B cell (primary cell): ENCODE measurements around the gene YIPF7. TPM values are rescaled to one million over a fixed set of nuclear protein-coding genes. Genes with fewer than 3 reads are reported as not detected.

Experiments
- ATAC-seq: fragments of 200-7000 bp; cut with Tn5 transposase; one replicate; pipeline ENCODE4 v1.10.0; 2021; ENCODE audit warnings: low read depth, mild to moderate bottlenecking, moderate number of reproducible peaks, moderate library complexity
- CTCF ChIA-PET: fragments of 350-600 bp; sonication (Branson Sonifier 250); formaldehyde crosslinking; loops from one replicate; lab custom pipeline; 2021; ENCODE audit warnings: antibody characterized with exemption, inconsistent platforms; lab: Charles Lee
- POLR2A ChIA-PET: fragments of 350-600 bp; sonication (Branson Sonifier 250); formaldehyde crosslinking; loops from one replicate; lab custom pipeline; 2021; ENCODE audit warnings: antibody characterized with exemption; lab: Charles Lee
- DNase-seq: peaks from one replicate; pipeline ENCODE4 v3.0.0; 2013
- H2AFZ ChIP-seq: 2 replicates; pipeline ENCODE4 v1.6.1; 2012; ENCODE audit warnings: mild to moderate bottlenecking, low read depth, low read length; ENCODE audit not compliant: insufficient read depth, poor library complexity, severe bottlenecking
- H3K27ac ChIP-seq, 2 donors: 1 replicate in 1 of 2; 2 replicates in 1 of 2; pipeline ENCODE4 v1.5.1; 2012 to 2013; ENCODE audit warnings: low read length in 2 of 2, mild to moderate bottlenecking in 2 of 2, moderate library complexity in 1 of 2
- H3K27me3 ChIP-seq, 4 experiments: fragments of 200-600 bp in 1 of 4; sonication (generic) in 1 of 4; replicated peaks in 1 of 4; 1 replicate in 2 of 4; 2 replicates in 2 of 4; pipeline versions ENCODE4 v1.6.1 to v1.7.0; 2013 to 2016; ENCODE audit warnings: low read length in 3 of 4, mild to moderate bottlenecking in 2 of 4, mixed read lengths in 1 of 4, moderate library complexity in 1 of 4; ENCODE audit not compliant: insufficient read depth in 4 of 4, control insufficient read depth in 3 of 4; ENCODE audit errors: control extremely low read depth in 1 of 4
- H3K36me3 ChIP-seq, 2 experiments: replicated peaks in 1 of 2; 1 replicate in 1 of 2; 2 replicates in 1 of 2; pipeline versions ENCODE4 v1.6.1 to v1.7.1; 2013; ENCODE audit warnings: low read length in 1 of 2; ENCODE audit not compliant: insufficient read depth in 2 of 2, control insufficient read depth in 1 of 2; ENCODE audit errors: control extremely low read depth in 1 of 2, extremely low read depth in 1 of 2
- H3K4me1 ChIP-seq, 2 donors: fragments of 200-600 bp in 1 of 2; sonication (generic) in 1 of 2; 1 replicate in 1 of 2; 2 replicates in 1 of 2; pipeline versions ENCODE4 v1.5.1 to v1.6.1; 2013 to 2017; ENCODE audit warnings: low read length in 2 of 2; ENCODE audit not compliant: control insufficient read depth in 2 of 2, insufficient read depth in 2 of 2
- H3K4me2 ChIP-seq: replicated peaks from 2 replicates; pipeline ENCODE3; 2012; ENCODE audit warnings: mild to moderate bottlenecking, low read depth, low read length; ENCODE audit not compliant: poor library complexity, severe bottlenecking
- H3K4me3 ChIP-seq, 5 experiments: fragments of 200-600 bp in 1 of 5; sonication (generic) in 1 of 5; 1 replicate in 3 of 5; 2 replicates in 2 of 5; pipeline versions ENCODE4 v1.5.1 to v1.7.0; 2011 to 2016; ENCODE audit warnings: low read length in 4 of 5, mild to moderate bottlenecking in 4 of 5, low read depth in 2 of 5, control low read depth in 1 of 5, moderate library complexity in 1 of 5; ENCODE audit not compliant: insufficient read depth in 1 of 5; ENCODE audit errors: control extremely low read depth in 1 of 5, extremely low read depth in 1 of 5
- H3K79me2 ChIP-seq: fragments of 200-600 bp; sonication (generic); one replicate; pipeline ENCODE4 v1.6.0; 2016; ENCODE audit warnings: low read length; ENCODE audit not compliant: control insufficient read depth, insufficient read depth
- H3K9ac ChIP-seq: fragments of 200-600 bp; sonication (generic); 2 replicates; pipeline ENCODE4 v1.6.1; 2017; ENCODE audit warnings: mild to moderate bottlenecking, low read length, moderate library complexity
- H3K9me3 ChIP-seq, 3 donors: one replicate each; pipeline versions ENCODE4 v1.6.1 to v1.7.1; 2013; ENCODE audit warnings: low read length in 2 of 3; ENCODE audit not compliant: control insufficient read depth in 2 of 3, insufficient read depth in 1 of 3; ENCODE audit errors: control extremely low read depth in 1 of 3
- H4K20me1 ChIP-seq: 2 replicates; pipeline ENCODE4 v1.6.0; 2012; ENCODE audit warnings: mild to moderate bottlenecking, low read length; ENCODE audit not compliant: insufficient read depth, control insufficient read depth, poor library complexity, severe bottlenecking
- H3K27ac Mint-ChIP-seq: one replicate; pipeline ENCODE4 v1.8.0; 2021; ENCODE audit warnings: mixed read lengths
- H3K27me3 Mint-ChIP-seq: one replicate; pipeline ENCODE4 v1.8.0; 2021; ENCODE audit warnings: mixed read lengths
- H3K4me1 Mint-ChIP-seq: one replicate; pipeline ENCODE4 v1.8.0; 2021; ENCODE audit warnings: mixed read lengths
- H3K4me3 Mint-ChIP-seq: one replicate; pipeline ENCODE4 v1.8.0; 2021; ENCODE audit warnings: mixed read lengths
- H3K9me3 Mint-ChIP-seq: one replicate; pipeline ENCODE4 v1.8.0; 2022; ENCODE audit warnings: mixed read lengths; ENCODE audit not compliant: insufficient read depth
- EZH2 ChIP-seq: IDR thresholded peaks from 2 replicates; pipeline ENCODE4 v1.6.1; 2012; ENCODE audit warnings: borderline replicate concordance, low read depth, mild to moderate bottlenecking, moderate library complexity, low read length; ENCODE audit not compliant: insufficient read depth, poor library complexity, severe bottlenecking
- WGBS: methylation state at CpG from one replicate; pipeline ENCODE4 v1.1.5; 2013; ENCODE audit warnings: missing lambda C conversion rate; ENCODE audit not compliant: insufficient coverage; 5-methylcytosine and 5-hydroxymethylcytosine counted together
- intact Hi-C: fragments of 100-400 bp; cut with micrococcal nuclease; formaldehyde crosslinking; loops from one replicate; pipeline ENCODE4 v1.10.0; 2022
- polyA plus RNA-seq: library from polyadenylated mRNA; depleted of rRNA; stranded (reverse); fragments of >200 nt; gene quantifications from 2 replicates; pipeline ENCODE4 v1.2.3, GENCODE V29; 2012
- total RNA-seq, 2 donors: library from RNA; stranded (reverse); fragments of 120-200 nt in 1 of 2; gene quantifications; 1 replicate in 1 of 2; 2 replicates in 1 of 2; pipeline versions ENCODE4 v1.2.3 to v1.2.4, GENCODE V29; 2013 to 2022
- TF ChIP-seq, protein P1 (sequence below): fragments of 200-600 bp; IDR thresholded peaks from one replicate; pipeline ENCODE4 v1.8.0; 2022; ENCODE audit warnings: antibody characterized with exemption, mild to moderate bottlenecking

The YIPF7 gene
- total and polyA plus RNA-seq, 2 donors (not counting 1 experiment from before 2014, with no cell fraction given) = not detected

DNA sequence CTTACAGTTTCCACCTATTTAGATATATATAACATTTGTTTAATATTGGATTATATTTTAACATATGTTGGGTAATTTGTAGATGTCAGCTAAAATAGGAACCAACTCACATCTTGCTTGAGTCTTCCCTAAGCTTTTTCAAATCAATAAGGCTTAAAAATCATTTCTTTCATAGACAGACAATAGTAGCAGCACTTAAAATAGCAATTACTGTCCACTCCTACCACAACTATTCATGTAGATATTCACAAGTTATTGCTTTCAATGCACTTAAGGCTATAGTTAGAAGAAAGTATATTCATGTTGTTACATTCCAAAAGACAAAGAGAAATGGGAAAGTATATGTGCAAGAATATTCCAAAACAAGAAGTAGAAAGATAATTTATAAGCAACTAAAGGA, 71.2 kb downstream of the YIPF7 start:
- TF ChIP-seq, protein P1, sequence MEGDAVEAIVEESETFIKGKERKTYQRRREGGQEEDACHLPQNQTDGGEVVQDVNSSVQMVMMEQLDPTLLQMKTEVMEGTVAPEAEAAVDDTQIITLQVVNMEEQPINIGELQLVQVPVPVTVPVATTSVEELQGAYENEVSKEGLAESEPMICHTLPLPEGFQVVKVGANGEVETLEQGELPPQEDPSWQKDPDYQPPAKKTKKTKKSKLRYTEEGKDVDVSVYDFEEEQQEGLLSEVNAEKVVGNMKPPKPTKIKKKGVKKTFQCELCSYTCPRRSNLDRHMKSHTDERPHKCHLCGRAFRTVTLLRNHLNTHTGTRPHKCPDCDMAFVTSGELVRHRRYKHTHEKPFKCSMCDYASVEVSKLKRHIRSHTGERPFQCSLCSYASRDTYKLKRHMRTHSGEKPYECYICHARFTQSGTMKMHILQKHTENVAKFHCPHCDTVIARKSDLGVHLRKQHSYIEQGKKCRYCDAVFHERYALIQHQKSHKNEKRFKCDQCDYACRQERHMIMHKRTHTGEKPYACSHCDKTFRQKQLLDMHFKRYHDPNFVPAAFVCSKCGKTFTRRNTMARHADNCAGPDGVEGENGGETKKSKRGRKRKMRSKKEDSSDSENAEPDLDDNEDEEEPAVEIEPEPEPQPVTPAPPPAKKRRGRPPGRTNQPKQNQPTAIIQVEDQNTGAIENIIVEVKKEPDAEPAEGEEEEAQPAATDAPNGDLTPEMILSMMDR = no peak
- no peak for TF ChIP-seq EZH2
- Histone ChIP-seq H3K27me3 (no peaks in the 10 kb centered on the region), H3K27ac (no peak overlapping the region), H3K36me3 (no peaks in the 10 kb centered on the region), H3K9ac (no peak overlapping the region), H3K4me1 (no peaks in the 10 kb centered on the region), H2AFZ (no peak overlapping the region), H3K79me2 (no peaks in the 10 kb centered on the region), H3K4me3 (no peak overlapping the region), H3K9me3 (peaks cover 0 to 9% (median 0%) of the 10 kb centered on the region in 3 donors), H4K20me1 (no peaks in the 10 kb centered on the region), H3K4me2 (no peak overlapping the region)
- no peaks in the 10 kb centered on the region for H3K9me3 Mint-ChIP-seq
- H3K4me3 Mint-ChIP-seq = no peak overlapping the region
- ATAC-seq (no peak), DNase-seq (no peak)
- no peaks in the 10 kb centered on the region for H3K27me3 Mint-ChIP-seq
- ChIA-PET POLR2A (no interaction called here), CTCF (no interaction called here)
- no peaks in the 10 kb centered on the region for H3K4me1 Mint-ChIP-seq
- intact Hi-C loops = no loop called here
- no peak overlapping the region for H3K27ac Mint-ChIP-seq

DNA sequence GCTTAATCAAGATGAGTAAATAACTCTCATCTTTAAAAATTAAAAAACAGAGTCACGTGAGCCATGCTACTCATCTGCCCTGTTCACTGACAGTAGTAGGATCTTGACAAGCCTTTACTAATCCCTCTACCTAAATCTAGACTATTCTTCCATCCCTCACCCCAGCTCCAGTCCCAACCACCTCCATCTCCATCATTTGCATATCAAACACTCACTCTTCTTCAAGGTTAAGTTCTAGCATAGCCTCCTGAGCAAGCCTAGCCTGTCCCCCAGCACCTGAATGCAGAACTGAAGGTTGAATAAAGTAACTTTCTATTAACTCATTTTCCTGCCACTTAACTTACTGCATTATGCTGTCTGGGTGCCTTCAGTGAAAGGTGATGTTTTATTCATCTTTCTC, 72.5 kb downstream of the YIPF7 start:
- Histone ChIP-seq H3K27ac (no peak overlapping the region), H3K4me3 (no peak overlapping the region), H3K9me3 (peaks cover 0 to 9% (median 0%) of the 10 kb centered on the region in 3 donors), H3K79me2 (no peaks in the 10 kb centered on the region), H3K36me3 (no peaks in the 10 kb centered on the region), H3K27me3 (no peaks in the 10 kb centered on the region), H3K4me2 (no peak overlapping the region), H2AFZ (no peak overlapping the region), H4K20me1 (no peaks in the 10 kb centered on the region), H3K9ac (no peak overlapping the region), H3K4me1 (no peaks in the 10 kb centered on the region)
- WGBS = 0% methylated on average over 1 of the region's 1 CpG
- intact Hi-C loops = no loop called here
- ChIA-PET POLR2A (no interaction called here), CTCF (no interaction called here)
- no peaks in the 10 kb centered on the region for H3K27me3 Mint-ChIP-seq
- H3K4me1 Mint-ChIP-seq = no peaks in the 10 kb centered on the region
- TF ChIP-seq, protein P1 = no peak
- no peak for TF ChIP-seq EZH2
- no peak overlapping the region for H3K4me3 Mint-ChIP-seq
- H3K9me3 Mint-ChIP-seq = no peaks in the 10 kb centered on the region
- ATAC-seq (no peak), DNase-seq (no peak)
- no peak overlapping the region for H3K27ac Mint-ChIP-seq

Other genes with a start within 250 kb of the YIPF7 start
- not detected in 2 replicates for gene KCTD8, start 202.8 kb downstream of the YIPF7 start, total RNA-seq
- gene KCTD8, start 202.8 kb downstream of the YIPF7 start, polyA plus RNA-seq = not detected in 2 replicates
- gene GUF1, start 26.8 kb upstream of the YIPF7 start, total RNA-seq = 24.2 and 25.0 TPM in 2 replicates
- 9.6 and 10.6 TPM in 2 replicates for gene GUF1, start 26.8 kb upstream of the YIPF7 start, polyA plus RNA-seq
- 15.1 and 15.5 TPM in 2 replicates for gene GNPDA2, start 74.9 kb upstream of the YIPF7 start, total RNA-seq
- 7.4 and 8.1 TPM in 2 replicates for gene GNPDA2, start 74.9 kb upstream of the YIPF7 start, polyA plus RNA-seq